Spleen (tissue), 7 donors: ENCODE results near the gene CRB1.

Experiments
- CTCF ChIP-seq, 11 experiments: fragments of 200-600 bp in 7 of 11; fragments of 450-650 bp in 4 of 11; sonication (generic) in 4 of 11; IDR thresholded peaks in 8 of 11; conservative IDR thresholded peaks in 3 of 11; 1 replicate in 7 of 11; 2 replicates in 4 of 11; pipeline versions ENCODE4 v1.4.0 to v1.8.0; 2016 to 2021; ENCODE audit warnings: antibody characterized with exemption in 11 of 11, inconsistent platforms in 4 of 11, mild to moderate bottlenecking in 1 of 11
- POLR2A ChIP-seq, 3 donors: fragments of 450-650 bp; IDR thresholded peaks; one replicate each; pipeline ENCODE4 v1.5.1; 2017; ENCODE audit warnings: antibody characterized with exemption in 3 of 3, mild to moderate bottlenecking in 1 of 3
- POLR2AphosphoS5 ChIP-seq, 3 donors: sonication (generic); formaldehyde crosslinking; IDR thresholded peaks; one replicate each; pipeline ENCODE4 v1.5.1; 2017; ENCODE audit warnings: antibody characterized with exemption in 3 of 3
- donor health status: DM: no; HTN: no; CAD: no; lungs with moderate emphysema.
- donor health status: DM: no; HTN: no; CAD: no.
- donor health status: DM: no; HTN: no; CAD: no.

GRCh38 chr1:197441999-197442414, 174.0 kb downstream of the CRB1 start:
- no peak for TF ChIP-seq CTCF (IDR thresholded peaks at IDR 0.05 in 8 of 11, conservative IDR thresholded peaks at IDR 0.05 in 3 of 11)
- TF ChIP-seq POLR2A (IDR thresholded peaks at IDR 0.05): no peak
- no peak for TF ChIP-seq POLR2AphosphoS5 (IDR thresholded peaks at IDR 0.05)
